ENCODE measurements around the gene CABP2. TPM values are rescaled to one million over a fixed set of nuclear protein-coding genes. Genes with fewer than 3 reads are reported as not detected.

CABP2 gene
- total RNA-seq, 1 experiment from 2014 or later = not detected

DNA sequence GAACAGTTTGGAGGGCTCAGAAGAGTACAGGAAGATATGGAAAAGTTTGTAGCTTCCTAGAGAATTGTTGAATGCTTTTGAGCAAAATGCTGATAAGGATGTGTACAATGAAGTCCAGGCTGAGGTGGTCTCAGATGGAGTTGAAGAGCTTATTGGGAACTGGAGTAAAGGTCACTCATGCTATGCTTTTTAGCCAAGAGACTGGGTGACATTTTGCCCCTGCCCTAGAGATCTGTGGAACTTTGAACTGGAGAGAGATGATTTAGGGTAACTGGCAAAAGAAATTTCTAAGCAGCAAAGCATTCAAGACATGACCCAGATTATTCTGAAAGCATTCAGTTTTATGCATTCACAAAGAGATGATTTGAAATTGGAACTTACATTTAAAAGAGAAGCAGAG, 27.9 kb upstream of the CABP2 start:
- Histone ChIP-seq H3K4me1 (ENCODE audit: insufficient read depth, low read length) (no peaks in the 10 kb centered on the region), H3K79me2 (ENCODE audit: insufficient read depth, low read length) (no peaks in the 10 kb centered on the region), H4K20me1 (ENCODE audit: control insufficient read depth, insufficient read depth, insufficient read length) (no peaks in the 10 kb centered on the region), H4K8ac (replicated peaks; ENCODE audit: insufficient read length, low read depth, low read length) (no peak overlapping the region), H2AK5ac (ENCODE audit: insufficient read length, low read length) (no peak overlapping the region), H3K23me2 (ENCODE audit: insufficient read length, low read depth, low read length, poor library complexity, severe bottlenecking) (no peaks in the 10 kb centered on the region), H4K91ac (ENCODE audit: insufficient read length, low read depth, low read length) (no peak overlapping the region), H3K9me3 (ENCODE audit: control insufficient read depth, low read depth, low read length) (no peaks in the 10 kb centered on the region), H2BK5ac (ENCODE audit: insufficient read length, low read length) (no peak overlapping the region), H2BK20ac (ENCODE audit: low read depth, low read length, poor library complexity, severe bottlenecking) (no peak overlapping the region), H4K5ac (ENCODE audit: insufficient read length, low read depth, low read length) (no peak overlapping the region), H3K27me3 (ENCODE audit: insufficient read depth, low read length) (no peaks in the 10 kb centered on the region), H3K56ac (ENCODE audit: insufficient read length, low read depth, low read length) (no peak overlapping the region), H2BK120ac (ENCODE audit: low read depth, low read length, poor library complexity, severe bottlenecking) (no peak overlapping the region), H2AFZ (ENCODE audit: low read length) (no peak overlapping the region), H3K79me1 (ENCODE audit: insufficient read depth, low read depth, low read length, poor library complexity, severe bottlenecking) (no peaks in the 10 kb centered on the region), H3K14ac (ENCODE audit: insufficient read depth, low read length) (no peak overlapping the region), H3T11ph (ENCODE audit: low read length) (no peak overlapping the region), H3K4me2 (ENCODE audit: insufficient read depth, insufficient read length, low read length) (no peak overlapping the region), H3K18ac (ENCODE audit: insufficient read length, low read depth, low read length) (no peak overlapping the region), H3K9ac (ENCODE audit: extremely low read depth, insufficient read length, low read length) (no peak overlapping the region), H2BK15ac (ENCODE audit: low read depth, low read length) (no peak overlapping the region), H3K23ac (ENCODE audit: insufficient read length, low read depth, low read length) (no peak overlapping the region), H3K4ac (ENCODE audit: low read depth, low read length) (no peak overlapping the region), H2BK12ac (ENCODE audit: insufficient read length, low read depth, low read length) (no peak overlapping the region), H3K27ac (ENCODE audit: insufficient read length, low read depth, low read length) (no peak overlapping the region)
- Mint-ChIP-seq H3K9me3 (peaks cover 26 to 29% of the 10 kb centered on the region in 2 experiments), H3K36me3 (ENCODE audit: insufficient read depth in 1 of 3, low read depth in 3 of 3) (peaks cover 5 to 11% (median 8%) of the 10 kb centered on the region in 3 experiments), H3K4me3 (no peak overlapping the region; a peak in 1 of 5 replicates), H3K4me1 (no peaks in the 10 kb centered on the region), H3K27ac (no peak overlapping the region), H3K27me3 (ENCODE audit: low read depth) (peaks cover 22% of the 10 kb centered on the region)
- DNase-seq = no peak
- TF ChIP-seq, protein P1, sequence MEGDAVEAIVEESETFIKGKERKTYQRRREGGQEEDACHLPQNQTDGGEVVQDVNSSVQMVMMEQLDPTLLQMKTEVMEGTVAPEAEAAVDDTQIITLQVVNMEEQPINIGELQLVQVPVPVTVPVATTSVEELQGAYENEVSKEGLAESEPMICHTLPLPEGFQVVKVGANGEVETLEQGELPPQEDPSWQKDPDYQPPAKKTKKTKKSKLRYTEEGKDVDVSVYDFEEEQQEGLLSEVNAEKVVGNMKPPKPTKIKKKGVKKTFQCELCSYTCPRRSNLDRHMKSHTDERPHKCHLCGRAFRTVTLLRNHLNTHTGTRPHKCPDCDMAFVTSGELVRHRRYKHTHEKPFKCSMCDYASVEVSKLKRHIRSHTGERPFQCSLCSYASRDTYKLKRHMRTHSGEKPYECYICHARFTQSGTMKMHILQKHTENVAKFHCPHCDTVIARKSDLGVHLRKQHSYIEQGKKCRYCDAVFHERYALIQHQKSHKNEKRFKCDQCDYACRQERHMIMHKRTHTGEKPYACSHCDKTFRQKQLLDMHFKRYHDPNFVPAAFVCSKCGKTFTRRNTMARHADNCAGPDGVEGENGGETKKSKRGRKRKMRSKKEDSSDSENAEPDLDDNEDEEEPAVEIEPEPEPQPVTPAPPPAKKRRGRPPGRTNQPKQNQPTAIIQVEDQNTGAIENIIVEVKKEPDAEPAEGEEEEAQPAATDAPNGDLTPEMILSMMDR (conservative IDR thresholded peaks at IDR 0.05) = no peak
